Hepatocyte (in vitro differentiated cells): ENCODE data around the gene OR2F2.

ENCODE experiments used
- CTCF ChIP-seq: fragments of 200-600 bp; sonication (generic); IDR thresholded peaks from 2 replicates; pipeline ENCODE4 v1.5.1; 2016; ENCODE audit warnings: antibody characterized with exemption, mild to moderate bottlenecking; ENCODE audit not compliant: poor library complexity
- EZH2phosphoT487 ChIP-seq: fragments of 200-600 bp; sonication (generic); IDR thresholded peaks from one replicate; pipeline ENCODE4 v1.6.1; 2018; ENCODE audit warnings: antibody characterized with exemption, mild to moderate bottlenecking, low read depth, moderate library complexity; ENCODE audit not compliant: unreplicated experiment, severe bottlenecking

- no peak for TF ChIP-seq CTCF
- TF ChIP-seq EZH2phosphoT487, result no peak
These were observed 38.4 kb upstream of the OR2F2 start for GRCh38 chr7:143896667-143897066.
